HepG2 (cell line): ENCODE results near the gene TMTC4. TPM values are rescaled to one million over a fixed set of nuclear protein-coding genes. Genes with fewer than 3 reads are reported as not detected.
A peak's percentile ranks its signal among the peaks of the same experiment; 100 is the strongest.

Experiments
- ATAC-seq: fragments of 200-7000 bp; cut with Tn5 transposase; 3 replicates; pipeline ENCODE4 v1.9.1; 2020; ENCODE audit warnings: mild to moderate bottlenecking, moderate library complexity
- BruUV-seq: library from RNA; stranded (reverse); fragments of 400-500 nt; replicated peaks from 2 replicates; lab custom pipeline; 2021; lab: Mats Ljungman, UMichigan
- CTCF ChIA-PET: fragments of 300-600 bp; formaldehyde crosslinking; extraction: SDS; loops from one replicate; lab custom pipeline; 2021; ENCODE audit warnings: low total read pairs, inconsistent platforms, low intra/inter-chr PET ratio; lab: Yijun Ruan, JAX
- POLR2A ChIA-PET: fragments of 350-600 bp; sonication (Branson Sonifier 250); formaldehyde crosslinking; loops from one replicate; lab custom pipeline; 2020; ENCODE audit warnings: antibody characterized with exemption, inconsistent platforms; lab: Yijun Ruan, JAX
- DNase-seq: peaks from one replicate; pipeline ENCODE4 v3.0.0-alpha.2; 2015; ENCODE audit warnings: low spot score
- FAIRE-seq: peaks from 3 replicates; lab custom pipeline; 2011; peaks lifted over from hg19 to GRCh38; lab: Jason Lieb, UNC
- H2AFZ ChIP-seq: one replicate; pipeline ENCODE4 v1.6.1; 2011; ENCODE audit warnings: low read length, inconsistent platforms
- H3K27ac ChIP-seq: fragments of 300-600 bp; 3 replicates; pipeline ENCODE4 v1.8.0; 2011; ENCODE audit warnings: mixed run types, mild to moderate bottlenecking, mixed read lengths, low read length, inconsistent platforms; ENCODE audit not compliant: insufficient read depth; ENCODE audit errors: extremely low read length
- H3K27me3 ChIP-seq, 2 experiments: fragments of 200-600 bp in 1 of 2; 2 replicates in 1 of 2; 3 replicates in 1 of 2; pipeline versions ENCODE4 v1.6.0 to v1.8.0; 2011; ENCODE audit warnings: low read length in 2 of 2, mild to moderate bottlenecking in 2 of 2, moderate library complexity in 2 of 2, inconsistent platforms in 1 of 2; ENCODE audit not compliant: insufficient read depth in 2 of 2, control insufficient read depth in 1 of 2
- H3K36me3 ChIP-seq, 2 experiments: fragments of 200-600 bp in 1 of 2; replicated peaks in 1 of 2; 2 replicates in 1 of 2; 3 replicates in 1 of 2; pipeline versions ENCODE4 v1.5.1 to v1.8.0; 2011; ENCODE audit warnings: low read length in 2 of 2, inconsistent platforms in 1 of 2; ENCODE audit not compliant: insufficient read depth in 2 of 2, control insufficient read depth in 1 of 2
- H3K4me1 ChIP-seq: 2 replicates; pipeline ENCODE4 v1.5.1; 2012; ENCODE audit warnings: low read length, inconsistent platforms; ENCODE audit not compliant: insufficient read depth
- H3K4me2 ChIP-seq: 2 replicates; pipeline ENCODE4 v1.6.0; 2011; ENCODE audit warnings: low read depth, low read length, inconsistent platforms
- H3K4me3 ChIP-seq, 3 experiments: fragments of 200-600 bp in 1 of 3; sonication (generic), shearing (Covaris generic) in 1 of 3; replicated peaks in 1 of 3; 2 replicates each; pipeline ENCODE4 v1.5.1; 2011 to 2016; ENCODE audit warnings: low read length in 3 of 3, inconsistent platforms in 2 of 3, low read depth in 2 of 3, mild to moderate bottlenecking in 2 of 3, control low read depth in 1 of 3, mixed read lengths in 1 of 3; ENCODE audit not compliant: insufficient read depth in 1 of 3
- H3K79me2 ChIP-seq: one replicate; pipeline ENCODE4 v1.6.1; 2011; ENCODE audit warnings: low read length, inconsistent platforms; ENCODE audit not compliant: insufficient read depth
- H3K9ac ChIP-seq: 2 replicates; pipeline ENCODE4 v1.6.0; 2011; ENCODE audit warnings: mild to moderate bottlenecking, low read depth, low read length, inconsistent platforms; ENCODE audit not compliant: insufficient read depth
- H3K9me3 ChIP-seq: 2 replicates; pipeline ENCODE4 v1.5.1; 2012; ENCODE audit warnings: mild to moderate bottlenecking, low read length
- H4K20me1 ChIP-seq: 2 replicates; pipeline ENCODE4 v1.6.0; 2011; ENCODE audit warnings: inconsistent platforms, mild to moderate bottlenecking, low read length, moderate library complexity; ENCODE audit not compliant: insufficient read depth
- ARID5B ChIP-seq: IDR thresholded peaks from 2 replicates; pipeline ENCODE4 v1.4.0; 2020; ENCODE audit warnings: mild to moderate bottlenecking, missing genetic modification reagents
- E2F5 ChIP-seq: sonication (generic); formaldehyde crosslinking; conservative IDR thresholded peaks from 2 replicates; pipeline ENCODE4 v1.4.0; 2020; ENCODE audit warnings: missing genetic modification reagents
- MNT ChIP-seq: fragments of 450-650 bp; IDR thresholded peaks from 2 replicates; pipeline ENCODE4 v1.6.1; 2016
- NR2F2 ChIP-seq: IDR thresholded peaks from 2 replicates; pipeline ENCODE4 v1.6.1; 2012; ENCODE audit warnings: low read depth, inconsistent platforms, borderline replicate concordance
- RERE ChIP-seq: IDR thresholded peaks from 2 replicates; pipeline ENCODE4 v1.6.1; 2016; ENCODE audit warnings: low read depth, missing genetic modification reagents, missing compliant biosample characterization
- SALL2 ChIP-seq: sonication (generic); formaldehyde crosslinking; IDR thresholded peaks from 2 replicates; pipeline ENCODE4 v1.8.1; 2023; ENCODE audit warnings: mild to moderate bottlenecking, missing genetic modification reagents, inconsistent platforms
- SMYD3 ChIP-seq: sonication (generic); formaldehyde crosslinking; IDR thresholded peaks from 2 replicates; pipeline ENCODE4 v1.8.1; 2023; ENCODE audit warnings: mild to moderate bottlenecking, missing genetic modification reagents
- ZNF446 ChIP-seq: sonication (generic); formaldehyde crosslinking; IDR thresholded peaks from 2 replicates; pipeline ENCODE4 v1.5.0; 2020; ENCODE audit warnings: mild to moderate bottlenecking, missing genetic modification reagents
- ZNF547 ChIP-seq: sonication (generic); formaldehyde crosslinking; IDR thresholded peaks from 2 replicates; pipeline ENCODE4 v1.5.1; 2020; ENCODE audit warnings: mild to moderate bottlenecking, missing genetic modification reagents
- ZNF772 ChIP-seq: sonication (generic); formaldehyde crosslinking; IDR thresholded peaks from 2 replicates; pipeline ENCODE4 v1.5.0; 2020; ENCODE audit warnings: mild to moderate bottlenecking, missing genetic modification reagents
- WGBS: methylation state at CpG from one replicate; pipeline ENCODE4 v1.1.6; 2017; ENCODE audit warnings: low lambda C conversion rate; 5-methylcytosine and 5-hydroxymethylcytosine counted together
- in situ Hi-C: cut with HindIII; loops from 2 replicates; pipeline ENCODE4 v1.10.0; 2017; ENCODE audit warnings: low pct_unique_long_range_greater_than_20kb; ENCODE audit not compliant: extremely low pct_ligation_motif_present
- intact Hi-C: fragments of 100-400 bp; cut with micrococcal nuclease; formaldehyde crosslinking; loops from one replicate; pipeline ENCODE4 v1.10.0; 2022; ENCODE audit not compliant: unreplicated experiment
- polyA plus RNA-seq, 8 experiments: library from polyadenylated mRNA; depleted of rRNA in 3 of 8; stranded (reverse) in 7 of 8; unstranded in 1 of 8; fragments of >200 nt; fragmentation: Illumina TruSeq in 4 of 8; extraction: Trizol in 4 of 8; gene quantifications; 2 replicates each; pipeline versions ENCODE4 v1.2.1 to v1.2.3, GENCODE V29; 2011 to 2016; ENCODE audit warnings: low read depth in 4 of 8, missing spikeins in 1 of 8, mixed read lengths in 1 of 8; ENCODE audit not compliant: insufficient read depth in 1 of 8
- total RNA-seq, 5 experiments: library from RNA; depleted of rRNA; stranded (reverse); fragments of >200 nt; fragmentation: Illumina TruSeq; extraction: Trizol; gene quantifications; 2 replicates each; pipeline ENCODE4 v1.2.3, GENCODE V29; 2016; ENCODE audit warnings: low read depth in 1 of 5

TMTC4 gene
- total and polyA plus RNA-seq, 2 of the 13 experiments (the other 11 are each of a cell fraction or from before 2014, with no cell fraction given) = 16.0 to 22.6 TPM

- peak; percentile 88; the same call in 1 of the 2 replicates for TF ChIP-seq ZNF446 (CRISPR knock-in tag)
- TF ChIP-seq E2F5 = 0 out of 2 replicates have a peak, but pooled peaks have one; percentile 10
Observed at GRCh38 chr13:100588331-100589177, 86.0 kb downstream of the TMTC4 start, which contains the start of gene GGACT (continued).

GRCh38 chr13:100584896-100585295, 89.7 kb downstream of the TMTC4 start:
- no peaks in the 10 kb centered on the region for H3K9me3 ChIP-seq
- intact Hi-C loops (no loop called here), in situ Hi-C loops (loop anchor here (25.0 kb wide), 1 partner anchor 527 kb away; no protein-coding TSS in a partner anchor)
- CTCF ChIA-PET = no interaction called here
- H3K27ac ChIP-seq = no peak overlapping the region
- no peaks in the 10 kb centered on the region for H3K27me3 ChIP-seq
- FAIRE-seq = no peak
- TF ChIP-seq ZNF772 (CRISPR knock-in tag) = no peak
- no peak for TF ChIP-seq SALL2 (CRISPR knock-in tag)
- TF ChIP-seq SMYD3 (CRISPR knock-in tag) = no peak
- no peak for TF ChIP-seq ARID5B (CRISPR knock-in tag)
- no peak for TF ChIP-seq ZNF547 (CRISPR knock-in tag)
- no peak for TF ChIP-seq RERE (CRISPR knock-in tag)
- TF ChIP-seq NR2F2 = no peak
- no peak for TF ChIP-seq MNT
- no TSS peak for BruUV-seq
- no peaks in the 10 kb centered on the region for H3K36me3 ChIP-seq
- no peak for ATAC-seq
- H4K20me1 ChIP-seq = no peaks in the 10 kb centered on the region
- H3K79me2 ChIP-seq = no peaks in the 10 kb centered on the region
- POLR2A ChIA-PET = no interaction called here
- 82% methylated on average over 5 of the region's 5 CpGs for WGBS
- H3K4me3 ChIP-seq = no peak overlapping the region
- no peak overlapping the region for H3K9ac ChIP-seq
- no peak overlapping the region for H3K4me2 ChIP-seq
- no peak for DNase-seq
- peaks cover 21% of the 10 kb centered on the region for H3K4me1 ChIP-seq
- H2AFZ ChIP-seq = no peak overlapping the region
